ENCODE data around the gene SPINK9. TPM values are rescaled to one million over a fixed set of nuclear protein-coding genes. Genes with fewer than 3 reads are reported as not detected.

Gene SPINK9
- total RNA-seq (2012; rRNA removed) (not detected in 2 replicates), polyA plus RNA-seq (2012; rRNA removed) (not detected in 2 replicates), Bru-seq, nascent RNA (not detected), BruChase-seq, experiment 1, labeled RNA remaining after a 6-hour chase (not detected), BruChase-seq, experiment 2, labeled RNA remaining after a 2-hour chase (not detected)
- polyA plus RNA-seq (2012; cell fraction: cytosol; rRNA removed), result not detected in 2 replicates
- polyA plus RNA-seq (2012; cell fraction: nucleus; rRNA removed; ENCODE audit: low replicate concordance), result not detected in 2 replicates
- long read RNA-seq, result 0 reads

DNA sequence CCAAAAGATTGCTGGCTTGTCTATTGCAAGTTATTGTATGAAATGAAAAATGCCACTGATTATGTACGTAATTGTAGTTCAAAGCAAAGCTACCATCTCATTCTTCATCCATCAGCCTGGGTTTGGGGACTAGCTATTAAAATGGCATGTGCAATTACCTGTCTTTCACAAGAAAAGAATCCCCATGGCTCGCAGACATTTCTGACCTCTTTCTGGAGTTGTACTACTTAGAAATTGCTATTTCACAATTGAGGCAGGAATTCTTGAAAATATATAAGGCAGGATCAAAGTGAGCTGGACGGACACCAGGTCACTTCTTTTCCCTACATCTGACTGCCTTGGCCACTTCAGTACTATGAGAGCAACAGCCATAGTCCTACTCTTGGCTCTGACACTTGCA, at the start of gene SPINK9:
TSS of gene SPINK9 (plus strand) at position 301 of the 400 bp plus-strand sequence. CDS start at position 356, 55 bp downstream.
- H4K8ac ChIP-seq (ENCODE audit: low read depth in 2 of 2, low read length in 2 of 2), result no peak within 1 kb of the TSS
- no peak within 1 kb of the TSS for H4K91ac ChIP-seq (ENCODE audit: insufficient read depth, low read depth, low read length)
- WGBS, 2 experiments (ENCODE audit: extremely low coverage in 2 of 2, insufficient read length in 1 of 2), result no CpG with 5 or more reads among the region's 3 CpGs
- H3K14ac ChIP-seq (replicated peaks; ENCODE audit: low read depth, low read length), result no peak within 1 kb of the TSS
- H4K20me1 ChIP-seq (ENCODE audit: insufficient read depth, low read length), result no peaks in the 10 kb centered on the region
- no peak within 1 kb of the TSS for H2BK5ac ChIP-seq (ENCODE audit: low read depth, low read length, poor library complexity, severe bottlenecking)
- no peaks in the 10 kb centered on the region for H3K4me1 ChIP-seq (ENCODE audit: control insufficient read depth, insufficient read depth, low read length)
- H3K36me3 ChIP-seq (ENCODE audit: control insufficient read depth, insufficient read depth, low read length), result no peaks in the 10 kb centered on the region
- no peak within 1 kb of the TSS for H3K23ac ChIP-seq (ENCODE audit: low read depth, low read length)
- H2AK9ac ChIP-seq (replicated peaks; ENCODE audit: low read depth, low read length, poor library complexity), result no peak within 1 kb of the TSS
- TF ChIP-seq MXI1 (IDR thresholded peaks at IDR 0.05; ENCODE audit: borderline replicate concordance, low read depth, low read length) (no peak), POLR2A (IDR thresholded peaks at IDR 0.05; ENCODE audit: low read depth, low read length) (no peak), BHLHE40 (IDR thresholded peaks at IDR 0.05; ENCODE audit: low read depth, low read length) (no peak), MAFK (IDR thresholded peaks at IDR 0.05; ENCODE audit: low read depth, low read length) (no peak), MAZ (IDR thresholded peaks at IDR 0.05; ENCODE audit: borderline replicate concordance, low read depth, low read length) (no peak), RFX5 (IDR thresholded peaks at IDR 0.05; ENCODE audit: low read depth, low read length) (no peak), CHD1 (IDR thresholded peaks at IDR 0.05; ENCODE audit: low read depth, low read length) (no peak)
- TF ChIP-seq, protein P1, sequence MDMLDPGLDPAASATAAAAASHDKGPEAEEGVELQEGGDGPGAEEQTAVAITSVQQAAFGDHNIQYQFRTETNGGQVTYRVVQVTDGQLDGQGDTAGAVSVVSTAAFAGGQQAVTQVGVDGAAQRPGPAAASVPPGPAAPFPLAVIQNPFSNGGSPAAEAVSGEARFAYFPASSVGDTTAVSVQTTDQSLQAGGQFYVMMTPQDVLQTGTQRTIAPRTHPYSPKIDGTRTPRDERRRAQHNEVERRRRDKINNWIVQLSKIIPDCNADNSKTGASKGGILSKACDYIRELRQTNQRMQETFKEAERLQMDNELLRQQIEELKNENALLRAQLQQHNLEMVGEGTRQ (IDR thresholded peaks at IDR 0.05; ENCODE audit: low read depth, low read length), result no peak
- H3K9ac ChIP-seq (ENCODE audit: low read depth, low read length), result no peak within 1 kb of the TSS
- no TSS peak for BruUV-seq (replicated peaks)
- no peak within 1 kb of the TSS for H2BK120ac ChIP-seq (ENCODE audit: low read depth, low read length)
- ATAC-seq (ENCODE audit: low read depth) (no peak), DNase-seq (no peak)
- no peak within 1 kb of the TSS for H2BK15ac ChIP-seq (ENCODE audit: low read depth, low read length)
- H3K56ac ChIP-seq (ENCODE audit: extremely low read depth, insufficient read depth, low read length), result no peak within 1 kb of the TSS
- no peak within 1 kb of the TSS for H3K27ac ChIP-seq (ENCODE audit: insufficient read depth, low read length)
- H2AFZ ChIP-seq (replicated peaks; ENCODE audit: low read length, poor library complexity), result no peak within 1 kb of the TSS
- CTCF ChIA-PET, result interaction anchor here (0.6 kb wide), 1 partner anchor 34 kb away, joined by 3 read pairs; no protein-coding TSS in a partner anchor
- H3K4me3 ChIP-seq (ENCODE audit: insufficient read depth, low read depth, low read length), result no peak within 1 kb of the TSS
- no peak within 1 kb of the TSS for H4K5ac ChIP-seq (ENCODE audit: low read depth, low read length)
- H2AK5ac ChIP-seq (ENCODE audit: low read depth, low read length), result no peak within 1 kb of the TSS
- in situ Hi-C loops (cut with MboI; ENCODE audit: low sequenced_read_pairs), result no loop called here
- H3K9me3 ChIP-seq (ENCODE audit: control insufficient read depth, insufficient read depth, low read length), result no peaks in the 10 kb centered on the region
- intact Hi-C loops (cut with micrococcal nuclease), result loop anchor here (5.0 kb wide), 1 partner anchor 113 kb away; no protein-coding TSS in a partner anchor
- H3K27me3 ChIP-seq (ENCODE audit: control insufficient read depth, insufficient read depth, low read length), result no peaks in the 10 kb centered on the region
- no peak within 1 kb of the TSS for H3K4ac ChIP-seq (ENCODE audit: low read depth, low read length)
- no peak within 1 kb of the TSS for H2BK20ac ChIP-seq (ENCODE audit: low read depth, low read length)
- no peaks in the 10 kb centered on the region for H3K9me1 ChIP-seq (ENCODE audit: insufficient read depth, low read length)
- POLR2A ChIA-PET (ENCODE audit: unreplicated experiment), result no interaction called here
- no peak within 1 kb of the TSS for H3K4me2 ChIP-seq (ENCODE audit: low read depth, low read length)
- dilution Hi-C loops (cut with HindIII; ENCODE audit: low sequenced_read_pairs, unreplicated experiment), result no loop called here
- no peak within 1 kb of the TSS for H3K18ac ChIP-seq (ENCODE audit: low read depth, low read length)
- H3K79me1 ChIP-seq (ENCODE audit: low read depth in 1 of 2, low read length in 2 of 2), result no peaks in the 10 kb centered on the region
